HL-60 (cell line): ENCODE measurements around the gene P4HA1.

Source experiments
- CTCF ChIP-seq: IDR thresholded peaks from one replicate; pipeline ENCODE4 v1.5.1; 2011; ENCODE audit warnings: low read length, control low read depth, inconsistent platforms; ENCODE audit not compliant: insufficient read depth
- REST ChIP-seq: IDR thresholded peaks from 2 replicates; pipeline ENCODE4 v1.6.1; 2012; ENCODE audit warnings: low read depth; ENCODE audit not compliant: insufficient replicate concordance

GRCh38 chr10:73131301-73131700 lies 34.6 kb upstream of the P4HA1 start:
- TF ChIP-seq REST, result no peak
- TF ChIP-seq CTCF, result no peak
